Uterus (tissue), 2 donors: Measurements from ENCODE around the gene CFAP97D1.

ENCODE experiments used
- POLR2A ChIP-seq, 2 donors: fragments of 450-650 bp; IDR thresholded peaks; one replicate each; pipeline ENCODE4 v1.6.1; 2016; ENCODE audit warnings: antibody characterized with exemption in 2 of 2, mild to moderate bottlenecking in 1 of 2, moderate library complexity in 1 of 2
- TF ChIP-seq, protein P1 (sequence below), 4 experiments: fragments of 200-600 bp in 2 of 4; fragments of 450-650 bp in 2 of 4; sonication (generic) in 2 of 4; IDR thresholded peaks; one replicate each; pipeline ENCODE4 v1.5.1; 2016 to 2019; ENCODE audit warnings: antibody characterized with exemption in 4 of 4, mild to moderate bottlenecking in 2 of 4, moderate library complexity in 1 of 4

- TF ChIP-seq, protein P1, sequence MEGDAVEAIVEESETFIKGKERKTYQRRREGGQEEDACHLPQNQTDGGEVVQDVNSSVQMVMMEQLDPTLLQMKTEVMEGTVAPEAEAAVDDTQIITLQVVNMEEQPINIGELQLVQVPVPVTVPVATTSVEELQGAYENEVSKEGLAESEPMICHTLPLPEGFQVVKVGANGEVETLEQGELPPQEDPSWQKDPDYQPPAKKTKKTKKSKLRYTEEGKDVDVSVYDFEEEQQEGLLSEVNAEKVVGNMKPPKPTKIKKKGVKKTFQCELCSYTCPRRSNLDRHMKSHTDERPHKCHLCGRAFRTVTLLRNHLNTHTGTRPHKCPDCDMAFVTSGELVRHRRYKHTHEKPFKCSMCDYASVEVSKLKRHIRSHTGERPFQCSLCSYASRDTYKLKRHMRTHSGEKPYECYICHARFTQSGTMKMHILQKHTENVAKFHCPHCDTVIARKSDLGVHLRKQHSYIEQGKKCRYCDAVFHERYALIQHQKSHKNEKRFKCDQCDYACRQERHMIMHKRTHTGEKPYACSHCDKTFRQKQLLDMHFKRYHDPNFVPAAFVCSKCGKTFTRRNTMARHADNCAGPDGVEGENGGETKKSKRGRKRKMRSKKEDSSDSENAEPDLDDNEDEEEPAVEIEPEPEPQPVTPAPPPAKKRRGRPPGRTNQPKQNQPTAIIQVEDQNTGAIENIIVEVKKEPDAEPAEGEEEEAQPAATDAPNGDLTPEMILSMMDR (IDR thresholded peaks at IDR 0.05) = no peak
- TF ChIP-seq POLR2A (IDR thresholded peaks at IDR 0.05) = no peak
These were observed 8.8 kb upstream of the CFAP97D1 start for GRCh38 chr17:43771463-43771862.
